Measurements from ENCODE around the gene CHAMP1. TPM values are rescaled to one million over a fixed set of nuclear protein-coding genes. Genes with fewer than 3 reads are reported as not detected.

Gene CHAMP1
- total RNA-seq, 1 donor from 2014 or later, result 5.5 TPM

- H3K4me3 ChIP-seq (ENCODE audit: low read depth, low read length), result peak overlapping the region; percentile 77
- no peaks in the 10 kb centered on the region for H3K27me3 ChIP-seq (ENCODE audit: control insufficient read depth, insufficient read depth, low read length)
- no peak for FAIRE-seq
- H3K36me3 ChIP-seq (ENCODE audit: control insufficient read depth, insufficient read depth, low read length), result peaks cover 8% of the 10 kb centered on the region
- TF ChIP-seq, protein P1, sequence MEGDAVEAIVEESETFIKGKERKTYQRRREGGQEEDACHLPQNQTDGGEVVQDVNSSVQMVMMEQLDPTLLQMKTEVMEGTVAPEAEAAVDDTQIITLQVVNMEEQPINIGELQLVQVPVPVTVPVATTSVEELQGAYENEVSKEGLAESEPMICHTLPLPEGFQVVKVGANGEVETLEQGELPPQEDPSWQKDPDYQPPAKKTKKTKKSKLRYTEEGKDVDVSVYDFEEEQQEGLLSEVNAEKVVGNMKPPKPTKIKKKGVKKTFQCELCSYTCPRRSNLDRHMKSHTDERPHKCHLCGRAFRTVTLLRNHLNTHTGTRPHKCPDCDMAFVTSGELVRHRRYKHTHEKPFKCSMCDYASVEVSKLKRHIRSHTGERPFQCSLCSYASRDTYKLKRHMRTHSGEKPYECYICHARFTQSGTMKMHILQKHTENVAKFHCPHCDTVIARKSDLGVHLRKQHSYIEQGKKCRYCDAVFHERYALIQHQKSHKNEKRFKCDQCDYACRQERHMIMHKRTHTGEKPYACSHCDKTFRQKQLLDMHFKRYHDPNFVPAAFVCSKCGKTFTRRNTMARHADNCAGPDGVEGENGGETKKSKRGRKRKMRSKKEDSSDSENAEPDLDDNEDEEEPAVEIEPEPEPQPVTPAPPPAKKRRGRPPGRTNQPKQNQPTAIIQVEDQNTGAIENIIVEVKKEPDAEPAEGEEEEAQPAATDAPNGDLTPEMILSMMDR (IDR thresholded peaks at IDR 0.05; ENCODE audit: insufficient read depth, low read length, severe bottlenecking), result no peak
- DNase-seq (ENCODE audit: low read depth), result peak; percentile 60
Observed at GRCh38 chr13:114282041-114282670, 32.1 kb upstream of the CHAMP1 start.

GRCh38 chr13:114283576-114283975 lies 30.7 kb upstream of the CHAMP1 start:
- TF ChIP-seq, protein P1 (IDR thresholded peaks at IDR 0.05; ENCODE audit: insufficient read depth, low read length, severe bottlenecking), result no peak
- no peak overlapping the region for H3K4me3 ChIP-seq (ENCODE audit: low read depth, low read length)
- no peaks in the 10 kb centered on the region for H3K27me3 ChIP-seq (ENCODE audit: control insufficient read depth, insufficient read depth, low read length)
- DNase-seq (ENCODE audit: low read depth) (no peak), FAIRE-seq (no peak)
- H3K36me3 ChIP-seq (ENCODE audit: control insufficient read depth, insufficient read depth, low read length), result peaks cover 10% of the 10 kb centered on the region

DNA sequence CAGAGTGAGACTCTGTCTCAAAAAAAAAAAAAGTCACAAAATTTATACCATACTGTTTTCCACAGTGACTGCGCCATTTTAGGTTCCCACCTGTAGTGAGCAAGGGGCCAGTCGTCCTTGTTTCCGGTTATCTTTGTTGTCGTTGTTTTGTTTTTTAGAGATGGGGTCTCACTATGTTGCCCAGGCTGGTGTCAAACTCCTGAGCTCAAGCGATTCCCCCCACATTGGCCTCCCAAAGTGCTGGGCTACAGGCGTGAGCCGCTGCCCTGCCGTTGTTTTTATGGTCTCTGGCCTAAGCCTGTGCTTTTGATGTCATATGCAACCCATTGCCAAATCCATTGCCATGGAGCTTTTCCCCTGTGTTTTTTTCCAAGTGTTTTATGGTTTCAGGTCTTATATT lies 29.6 kb upstream of the CHAMP1 start:
- H3K36me3 ChIP-seq (ENCODE audit: control insufficient read depth, insufficient read depth, low read length), result peaks cover 11% of the 10 kb centered on the region
- H3K4me3 ChIP-seq (ENCODE audit: low read depth, low read length), result no peak overlapping the region
- FAIRE-seq (no peak), DNase-seq (ENCODE audit: low read depth) (no peak)
- H3K27me3 ChIP-seq (ENCODE audit: control insufficient read depth, insufficient read depth, low read length), result no peaks in the 10 kb centered on the region
- TF ChIP-seq, protein P1 (IDR thresholded peaks at IDR 0.05; ENCODE audit: insufficient read depth, low read length, severe bottlenecking), result no peak

- TF ChIP-seq, protein P1 (IDR thresholded peaks at IDR 0.05; ENCODE audit: insufficient read depth, low read length, severe bottlenecking), result no peak
- Histone ChIP-seq H3K36me3 (ENCODE audit: control insufficient read depth, insufficient read depth, low read length) (peaks cover 14% of the 10 kb centered on the region), H3K4me3 (ENCODE audit: low read depth, low read length) (no peak overlapping the region), H3K27me3 (ENCODE audit: control insufficient read depth, insufficient read depth, low read length) (no peaks in the 10 kb centered on the region)
- no peak for FAIRE-seq
- DNase-seq (ENCODE audit: low read depth), result peak; percentile 81
Observed at GRCh38 chr13:114285166-114285808, 29.0 kb upstream of the CHAMP1 start.

GRCh38 chr13:114286808-114287207 lies 27.5 kb upstream of the CHAMP1 start:
- FAIRE-seq, result peak; percentile 82
- no peak for DNase-seq (ENCODE audit: low read depth)
- H3K4me3 ChIP-seq (ENCODE audit: low read depth, low read length), result no peak overlapping the region
- peaks cover 14% of the 10 kb centered on the region for H3K36me3 ChIP-seq (ENCODE audit: control insufficient read depth, insufficient read depth, low read length)
- H3K27me3 ChIP-seq (ENCODE audit: control insufficient read depth, insufficient read depth, low read length), result no peaks in the 10 kb centered on the region
- TF ChIP-seq, protein P1 (IDR thresholded peaks at IDR 0.05; ENCODE audit: insufficient read depth, low read length, severe bottlenecking), result no peak
